GM19468 (cell line): Measurements from ENCODE around the gene ATG5.
"Not testable (repeated sequence)": the region's sequence is repeated elsewhere in the genome, so short reads cannot be mapped to it uniquely, and the experiment has no call there.

Experiments
- ATAC-seq: cut with Tn5 transposase; IDR thresholded peaks from one replicate; pipeline ENCODE4 v1.9.1; 2021; ENCODE audit warnings: mild to moderate bottlenecking, moderate library complexity, moderate number of reproducible peaks; ENCODE audit not compliant: unreplicated experiment; ENCODE audit errors: extremely low read depth

Gene ATG5

DNA sequence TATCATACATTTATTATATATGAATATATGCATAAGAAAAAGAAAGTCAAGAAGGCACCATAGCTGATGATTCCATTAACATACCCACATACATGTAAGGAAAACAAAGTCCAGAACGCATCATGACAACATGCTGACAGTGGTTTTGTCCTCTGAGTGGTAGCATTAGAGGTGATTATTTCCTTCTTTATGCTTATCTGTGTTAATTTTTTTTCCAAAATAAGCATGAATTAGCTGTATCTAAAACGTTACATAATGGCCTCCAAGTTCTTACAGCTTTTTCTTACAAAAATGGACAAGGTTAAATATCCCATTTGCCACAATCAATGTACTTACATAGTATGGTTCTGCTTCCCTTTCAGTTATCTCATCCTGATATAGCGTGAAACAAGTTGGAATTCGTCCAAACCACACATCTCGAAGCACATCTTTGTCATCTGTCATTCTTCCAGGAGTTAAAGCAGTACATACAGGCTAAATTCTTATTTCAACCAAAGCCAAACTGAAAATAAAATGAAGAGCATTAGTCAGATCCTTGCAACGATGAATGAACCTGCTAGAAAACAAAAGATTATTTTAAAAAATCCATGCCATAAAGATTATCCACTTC is 9.7 kb downstream of the ATG5 start:
- no peak for ATAC-seq

DNA sequence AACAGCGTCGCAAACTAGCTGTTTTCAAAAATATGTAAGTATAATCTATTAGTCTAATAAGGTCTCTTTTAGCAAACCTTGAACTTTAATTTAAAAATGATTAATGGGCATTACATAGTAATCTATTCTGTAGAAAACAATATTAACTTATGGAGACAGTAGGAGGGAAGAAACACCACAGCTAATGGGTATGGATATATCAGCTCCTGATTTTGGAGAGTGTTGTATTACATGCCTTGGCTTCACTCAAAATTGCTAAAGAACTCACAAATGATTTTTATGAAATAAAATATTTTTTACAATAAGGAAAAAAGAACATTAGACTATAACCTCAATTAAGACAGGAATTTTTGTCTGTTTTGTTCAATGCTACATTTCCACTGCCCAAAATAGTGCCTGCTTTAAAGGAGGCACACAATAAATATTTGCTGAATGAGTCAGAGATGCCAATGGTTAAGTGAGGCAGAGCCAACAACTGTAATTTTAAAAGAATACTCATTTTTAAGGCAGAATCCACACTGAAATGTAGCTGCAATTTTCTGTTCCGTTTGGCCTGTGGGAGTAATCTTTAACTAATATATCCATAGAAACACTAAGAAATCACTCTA is 15.7 kb downstream of the ATG5 start:
- no peak for ATAC-seq

DNA sequence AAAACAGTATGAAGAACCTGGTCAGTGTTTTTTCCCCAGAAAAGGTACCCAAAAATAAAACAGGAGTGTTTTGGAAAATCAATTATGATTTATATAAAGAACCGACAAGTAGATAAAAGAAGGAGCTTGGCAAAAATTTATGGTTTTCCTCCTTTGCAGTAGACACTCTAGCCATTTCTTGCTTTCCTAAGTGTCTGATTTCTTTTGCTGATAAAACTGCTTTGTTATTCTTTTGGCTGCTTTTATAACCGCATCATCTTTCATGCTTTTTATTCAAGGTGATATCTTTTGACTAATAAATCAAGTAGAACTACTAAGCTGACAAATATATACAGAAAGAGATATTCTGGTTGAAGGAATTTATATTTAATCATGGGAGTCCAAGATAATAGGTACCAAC is 16.6 kb downstream of the ATG5 start:
- no peak for ATAC-seq

DNA sequence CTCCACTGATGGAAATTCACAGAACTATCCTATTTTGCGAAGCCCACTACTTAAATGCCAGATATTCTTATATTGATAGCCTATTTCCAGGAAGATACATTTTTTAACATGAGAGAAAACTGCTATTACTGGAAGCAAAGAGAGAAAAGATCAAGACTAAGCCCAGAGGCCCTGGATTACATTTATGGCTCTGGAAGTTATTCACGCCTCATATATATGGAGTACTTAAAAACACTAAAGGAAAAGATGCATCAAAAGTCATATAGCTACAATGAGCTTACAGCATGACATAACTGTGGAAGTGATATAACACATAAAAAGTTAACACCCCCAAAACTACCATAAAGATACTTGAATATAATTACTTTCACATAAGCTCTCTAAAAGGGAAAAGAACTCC is 19.8 kb downstream of the ATG5 start:
- ATAC-seq = no peak

DNA sequence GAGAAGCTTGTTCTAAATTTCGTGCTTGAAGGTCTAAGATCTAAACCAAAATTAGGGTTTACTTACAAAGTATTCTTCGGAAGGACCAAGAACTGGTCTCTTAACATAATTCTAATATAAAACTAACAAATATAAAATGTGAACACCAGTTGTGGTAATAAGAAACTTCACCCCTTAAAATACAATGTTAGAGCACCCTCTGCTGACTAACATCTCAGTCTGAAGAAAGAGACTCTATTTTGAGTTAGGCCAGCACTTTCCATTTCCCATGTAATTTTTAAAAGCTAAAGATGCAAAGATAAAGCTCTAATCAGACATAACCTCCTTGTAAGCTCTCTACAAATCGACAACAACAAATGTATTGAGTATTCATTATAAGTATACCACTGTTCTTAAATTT is 24.6 kb downstream of the ATG5 start:
- no peak for ATAC-seq

DNA sequence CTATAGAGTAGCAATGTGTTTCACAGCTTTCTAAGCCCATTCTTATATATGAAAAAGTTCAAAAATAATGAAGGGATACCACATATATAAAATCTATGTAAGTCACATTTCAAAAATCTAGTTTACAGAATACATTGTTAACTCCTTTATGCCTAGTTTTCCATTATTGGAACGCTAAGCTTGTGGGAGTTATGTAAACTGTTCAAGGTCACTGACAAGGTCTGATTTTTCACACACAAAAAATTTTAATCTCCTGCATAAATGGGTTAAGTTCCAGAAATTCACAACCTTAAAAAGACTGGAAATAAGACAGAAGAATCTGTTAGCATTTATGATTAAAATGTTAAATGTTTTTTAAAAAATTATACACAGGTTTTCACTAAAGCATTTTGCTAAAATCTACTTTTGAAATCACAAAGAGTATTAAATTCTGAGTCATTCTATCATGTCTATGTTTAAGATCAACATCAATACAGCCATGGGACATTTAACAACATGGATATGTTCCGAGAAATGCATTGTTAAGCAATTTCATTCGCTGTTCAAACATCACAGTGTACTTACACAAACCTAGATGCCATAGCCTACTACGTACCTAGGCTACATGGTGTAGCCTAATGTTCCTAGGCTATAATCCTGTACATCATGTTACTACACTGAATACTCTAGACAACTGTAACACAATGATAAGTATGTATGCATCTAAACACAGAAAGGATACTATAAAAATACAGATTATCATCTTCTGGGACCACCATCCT is 25.4 kb downstream of the ATG5 start:
- ATAC-seq = no peak

DNA sequence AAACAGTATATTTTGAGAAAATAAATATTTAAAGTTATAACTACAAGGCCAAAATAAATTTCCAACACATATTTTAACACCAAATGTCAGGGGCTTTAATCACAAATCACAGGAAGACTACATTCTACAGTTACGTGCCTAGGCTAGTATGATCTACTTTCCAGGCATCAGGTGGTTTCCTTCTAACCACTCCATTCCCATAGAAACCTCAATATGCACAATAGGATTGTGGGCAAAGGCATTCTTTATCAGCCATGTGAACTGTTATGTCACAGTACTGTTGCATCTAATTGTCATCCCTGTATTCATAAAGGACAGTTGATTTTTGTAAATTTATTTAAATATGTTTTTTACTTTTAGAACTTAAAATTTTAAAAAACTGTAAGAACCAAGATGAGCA is 32.4 kb downstream of the ATG5 start:
- no peak for ATAC-seq

DNA sequence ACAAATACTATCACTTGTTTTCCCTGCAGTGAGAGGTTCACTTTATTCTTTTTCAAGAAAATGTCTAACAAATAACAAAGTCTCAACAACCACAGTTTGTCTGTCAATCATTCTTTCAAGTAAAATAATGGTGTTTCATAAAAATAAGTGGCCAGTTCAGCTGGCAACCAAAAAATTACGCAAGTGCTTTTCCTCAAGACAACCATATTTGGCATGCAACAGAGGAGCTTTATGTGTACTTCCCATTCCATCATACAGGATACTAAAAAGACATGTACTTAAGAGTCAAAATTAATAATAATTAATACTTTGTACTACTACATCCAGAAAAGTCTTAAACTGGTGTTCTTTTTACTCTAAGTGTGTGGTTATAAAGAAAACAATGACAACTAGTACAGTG is 34.6 kb downstream of the ATG5 start:
- ATAC-seq = no peak

DNA sequence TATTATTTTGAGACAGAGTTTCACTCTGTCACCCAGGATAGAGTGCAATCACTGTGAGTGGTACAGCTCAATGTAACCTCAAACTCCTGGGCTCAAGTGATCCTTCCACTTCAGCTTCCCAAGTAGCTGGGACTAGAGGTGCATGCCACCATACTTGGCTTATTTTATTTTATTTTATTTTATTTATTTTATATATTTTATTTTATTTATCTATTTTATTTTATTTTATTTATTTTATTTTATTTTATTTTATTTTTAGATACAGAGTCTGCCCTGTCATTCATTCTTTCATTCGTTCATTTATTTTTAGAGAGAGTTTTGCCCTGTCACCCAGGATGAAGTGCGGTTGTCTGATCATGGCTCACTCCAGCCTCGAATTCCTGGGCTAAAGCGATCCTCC is 35.5 kb downstream of the ATG5 start:
- ATAC-seq = no peak

DNA sequence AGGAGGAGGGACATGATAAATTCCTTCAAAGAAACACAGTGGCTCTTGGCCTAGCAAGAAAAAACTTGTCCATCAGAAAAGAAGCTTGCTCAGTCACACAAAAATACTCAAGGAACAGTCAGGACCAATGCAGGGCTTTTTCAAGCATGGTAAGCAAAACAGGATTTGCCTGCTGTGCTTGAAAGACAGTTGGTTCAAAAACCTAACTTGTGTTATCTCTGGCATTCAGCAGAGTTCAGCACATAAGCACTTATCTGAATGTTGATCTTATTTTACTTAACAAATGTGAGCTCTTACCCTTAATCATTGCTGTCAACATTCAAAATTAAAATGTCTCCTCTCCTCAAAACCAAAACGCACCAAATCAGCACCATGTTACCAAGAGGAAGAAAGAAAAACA is 38.3 kb downstream of the ATG5 start:
- ATAC-seq = no peak

DNA sequence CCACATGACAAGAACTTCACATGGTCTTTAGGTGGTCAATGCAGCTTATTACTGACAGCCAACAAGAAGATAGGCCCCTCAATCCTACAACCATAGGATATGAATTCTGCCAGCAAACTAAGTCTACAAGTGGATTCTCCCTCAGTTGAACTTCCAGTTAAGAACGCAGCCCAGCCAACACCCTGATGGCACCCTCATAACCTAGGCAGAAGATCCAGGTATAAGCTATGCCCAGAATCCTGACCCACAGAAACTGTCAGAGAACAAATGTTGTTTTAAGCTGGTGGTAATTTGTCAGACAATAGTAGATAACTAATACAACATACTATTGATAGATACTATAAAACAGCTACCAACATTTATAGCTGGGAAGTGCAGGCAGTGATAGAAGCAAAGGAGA is 38.8 kb downstream of the ATG5 start:
- no peak for ATAC-seq

DNA sequence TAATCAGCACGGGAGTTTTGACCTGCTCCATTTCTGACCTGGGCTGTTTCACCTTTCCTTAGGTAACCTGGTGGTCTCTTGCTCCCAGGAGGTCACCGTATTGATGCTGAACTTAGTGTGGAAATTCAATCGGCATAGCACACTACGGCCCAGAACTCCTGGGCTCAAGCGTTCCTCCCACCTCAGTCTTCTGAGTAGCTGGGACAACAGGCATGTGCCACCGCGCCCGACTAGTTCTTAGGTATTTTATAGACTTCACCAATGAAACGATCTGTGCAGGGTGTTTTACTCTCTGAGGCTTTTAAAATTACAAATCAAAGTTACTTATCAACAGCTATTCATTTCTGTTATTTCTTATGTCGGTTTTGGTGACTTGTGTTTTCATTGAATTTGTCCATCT is 42.1 kb downstream of the ATG5 start:
- no peak for ATAC-seq

DNA sequence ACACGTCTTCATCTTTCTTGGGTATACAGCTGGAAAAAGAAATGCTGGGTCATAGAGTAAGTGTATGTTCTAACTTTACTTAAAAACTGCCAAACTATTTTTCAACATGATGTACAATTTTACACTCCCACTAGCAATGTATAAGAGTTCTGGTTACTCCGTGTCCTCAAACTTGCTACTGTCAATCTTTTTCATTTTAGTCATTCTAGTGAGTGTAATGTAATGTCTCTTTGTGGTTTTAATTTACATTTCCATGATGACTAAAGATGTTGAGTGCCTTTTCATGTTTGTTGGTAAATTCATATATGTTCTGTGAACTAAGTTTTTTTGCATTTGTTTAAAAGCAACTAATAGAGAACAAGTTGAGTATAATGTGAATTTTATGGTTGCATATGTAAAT is 43.9 kb downstream of the ATG5 start:
- ATAC-seq = no peak

DNA sequence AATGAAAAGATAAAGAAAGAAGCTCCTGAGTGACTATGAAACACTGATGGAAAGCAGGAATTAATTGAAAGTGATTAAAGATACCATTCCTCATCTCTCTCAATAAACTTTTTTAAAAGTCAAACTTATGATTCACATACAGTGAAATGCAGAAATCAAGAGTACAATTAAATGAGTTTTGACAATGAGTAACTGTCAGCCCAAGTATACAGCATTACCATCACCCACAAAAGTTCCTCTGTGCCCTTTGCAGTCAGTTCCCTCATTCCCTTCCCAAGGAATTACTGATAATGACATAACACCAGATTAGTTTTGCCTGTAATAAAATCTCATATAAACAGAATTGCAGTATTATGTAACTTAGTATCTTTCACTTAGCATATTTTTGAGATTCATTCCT is 44.5 kb downstream of the ATG5 start:
- no peak for ATAC-seq

DNA sequence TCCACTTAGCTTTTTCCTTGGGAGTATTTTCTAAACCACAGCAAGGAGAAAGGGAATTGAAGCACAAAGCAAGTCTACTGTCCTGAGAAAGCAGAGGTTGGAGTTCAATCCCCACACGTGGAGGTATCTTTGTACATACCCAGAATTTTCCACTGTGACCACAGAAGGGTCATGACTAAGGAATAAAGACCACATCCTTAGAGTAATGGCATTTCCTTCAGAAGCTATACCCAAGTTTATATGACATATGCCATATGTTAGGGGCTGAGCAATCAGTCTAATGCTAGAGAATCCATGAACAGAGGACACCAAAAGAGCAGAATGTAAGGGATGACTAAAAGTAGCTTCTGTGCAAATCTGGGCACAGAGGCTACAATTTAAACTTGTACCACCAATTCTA is 46.4 kb downstream of the ATG5 start:
- no peak for ATAC-seq

DNA sequence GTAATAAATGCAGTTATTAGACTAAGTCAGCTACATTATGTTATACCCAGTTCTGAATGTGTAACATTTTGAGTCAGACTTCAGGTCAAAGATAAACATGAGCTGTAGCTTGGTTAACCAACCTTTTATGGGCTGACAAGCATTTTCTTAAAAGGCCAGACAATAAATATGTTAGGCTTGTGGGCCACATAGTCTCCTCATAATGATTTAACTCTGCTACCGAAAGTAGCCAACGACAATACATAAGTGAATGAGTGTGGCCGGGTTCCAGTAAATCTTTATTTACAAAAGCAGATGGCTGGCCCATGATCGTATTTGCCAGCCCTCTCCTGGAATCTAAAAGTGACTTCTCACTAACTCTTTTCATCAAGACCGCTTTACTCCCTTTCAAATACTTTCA is 49.9 kb downstream of the ATG5 start:
- no peak for ATAC-seq

DNA sequence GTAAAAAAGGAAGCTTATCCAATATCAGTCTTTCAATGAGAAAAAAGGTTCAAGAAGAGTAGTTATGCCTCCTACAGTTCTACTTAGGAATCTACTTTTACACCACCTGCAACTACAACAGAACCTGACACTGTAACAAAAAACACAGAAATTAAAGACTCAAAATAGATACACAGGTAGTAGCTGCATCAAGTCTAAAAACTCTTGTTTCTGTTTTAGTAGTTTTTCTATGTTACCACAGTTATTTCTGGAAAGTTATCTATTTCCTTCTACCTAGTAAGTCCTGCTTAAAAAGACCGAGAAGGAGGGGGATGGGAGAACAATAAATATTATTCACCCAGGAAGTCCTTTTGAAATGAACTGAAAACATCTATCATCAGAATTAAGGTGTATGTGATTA is 52.5 kb downstream of the ATG5 start:
- no peak for ATAC-seq

DNA sequence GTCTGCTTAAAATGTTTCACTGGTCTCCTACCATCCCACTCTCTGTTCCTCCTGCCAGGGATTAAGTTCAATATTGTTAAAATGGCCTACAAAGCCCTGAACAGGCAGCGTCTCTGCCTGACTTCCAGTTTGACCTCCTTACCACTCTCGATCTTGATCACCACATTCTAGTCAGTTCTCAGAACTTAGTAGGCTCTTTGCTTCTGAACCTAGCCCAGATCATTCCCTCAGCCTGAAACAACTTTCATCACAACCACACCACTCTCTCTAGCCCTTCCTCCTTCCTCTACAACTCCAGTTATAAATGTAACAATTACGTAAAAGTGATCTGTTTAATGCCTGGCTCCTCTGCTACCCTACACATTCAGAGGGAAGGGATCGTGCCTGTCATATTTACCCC is 53.3 kb downstream of the ATG5 start:
- ATAC-seq = no peak

DNA sequence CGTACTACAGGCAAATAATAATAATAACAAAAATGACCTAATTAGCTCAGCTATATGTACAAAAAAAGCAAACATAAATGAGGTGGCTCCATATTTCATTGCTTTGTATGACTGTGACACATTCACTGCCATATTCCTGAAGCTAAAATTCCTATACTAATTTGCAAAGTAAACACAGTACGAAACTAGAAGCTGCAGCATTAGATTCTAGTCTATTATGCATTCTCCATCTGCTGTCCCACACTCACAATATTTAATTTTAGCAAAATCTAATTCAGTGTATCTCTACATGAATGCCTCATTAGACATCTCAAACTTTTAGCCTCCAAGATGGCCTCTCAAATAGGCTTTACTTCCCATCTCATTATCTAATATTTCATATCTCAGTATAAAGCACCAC is 55.1 kb downstream of the ATG5 start:
- ATAC-seq = no peak

DNA sequence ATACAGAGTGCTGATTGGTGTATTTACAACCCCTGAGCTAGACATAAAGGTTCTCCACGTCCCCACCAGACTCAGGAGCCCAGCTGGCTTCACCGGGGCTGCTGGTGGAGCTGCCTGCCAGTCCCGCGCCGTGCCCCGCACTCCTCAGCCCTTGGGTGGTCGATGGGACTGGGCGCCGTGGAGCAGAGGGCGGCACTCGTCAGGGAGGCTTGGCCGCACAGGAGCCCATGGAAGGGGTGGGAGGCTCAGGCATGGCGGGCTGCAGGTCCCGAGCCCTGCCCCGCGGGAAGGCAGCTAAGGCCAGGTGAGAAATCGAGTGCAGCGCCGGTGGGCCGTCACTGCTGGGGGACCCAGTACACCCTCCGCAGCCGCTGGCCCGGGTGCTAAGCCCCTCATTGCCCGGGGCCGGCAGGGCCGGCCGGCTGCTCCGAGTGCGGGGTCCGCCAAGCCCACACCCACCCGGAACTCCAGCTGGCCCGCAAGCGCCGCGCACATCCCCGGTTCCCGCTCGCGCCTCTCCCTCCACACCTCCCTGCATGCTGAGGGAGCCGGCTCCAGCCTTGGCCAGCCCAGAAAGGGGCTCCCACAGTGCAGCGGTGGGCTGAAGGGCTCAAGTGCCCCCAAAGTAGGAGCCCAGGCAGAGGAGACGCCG is 56.2 kb downstream of the ATG5 start:
- not testable (repeated sequence) for ATAC-seq

DNA sequence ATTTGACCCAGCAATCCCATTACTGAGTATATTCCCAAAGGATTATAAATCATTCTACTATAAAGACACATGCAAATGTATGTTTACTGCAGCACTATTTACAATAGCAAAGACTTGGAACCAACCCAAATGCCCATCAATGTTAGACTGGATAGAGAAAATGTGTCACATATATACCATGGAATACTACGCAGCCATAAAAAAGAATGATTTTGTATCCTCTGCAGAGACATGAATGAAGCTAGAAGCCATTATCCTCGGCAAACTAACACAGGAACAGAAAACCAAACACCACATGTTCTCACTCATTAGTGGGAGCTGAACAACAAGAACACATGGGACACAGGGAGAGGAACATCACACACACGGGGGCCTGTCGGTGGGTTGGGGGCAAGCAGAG is 57.1 kb downstream of the ATG5 start:
- not testable (repeated sequence) for ATAC-seq
